OCI-LY7 (cell line): ENCODE measurements around the gene SLC35F1. TPM values are rescaled to one million over a fixed set of nuclear protein-coding genes. Genes with fewer than 3 reads are reported as not detected.

ENCODE experiments used
- BruUV-seq: library from RNA; stranded (reverse); fragments of 400-500 nt; replicated peaks from 2 replicates; lab custom pipeline; 2021; lab: Mats Ljungman, UMichigan
- CTCF ChIA-PET: fragments of 300-600 bp; sonication (Branson Sonifier 250); formaldehyde crosslinking; loops from one replicate; lab custom pipeline; 2022; ENCODE audit warnings: antibody characterized with exemption; ENCODE audit not compliant: unreplicated experiment; lab: Charles Lee
- POLR2A ChIA-PET: fragments of 300-600 bp; sonication (Branson Sonifier 250); formaldehyde crosslinking; loops from one replicate; lab custom pipeline; 2022; ENCODE audit warnings: antibody characterized with exemption; lab: Charles Lee
- DNase-seq: peaks from one replicate; pipeline ENCODE4 v3.0.0-alpha.2; 2015; ENCODE audit warnings: low spot score
- H2AFZ ChIP-seq: fragments of 200-600 bp; sonication (generic), shearing (Covaris generic); 2 replicates; pipeline ENCODE4 v1.6.1; 2014; ENCODE audit warnings: mild to moderate bottlenecking, antibody characterized with exemption, low read length, moderate library complexity
- H3K27ac ChIP-seq: fragments of 200-600 bp; sonication (generic); 2 replicates; pipeline ENCODE4 v1.5.1; 2014; ENCODE audit warnings: mixed run types, low read depth, mild to moderate bottlenecking, moderate library complexity, low read length, inconsistent platforms; ENCODE audit not compliant: poor library complexity, severe bottlenecking
- H3K36me3 ChIP-seq: fragments of 200-600 bp; sonication (generic); 2 replicates; pipeline ENCODE4 v1.6.1; 2014; ENCODE audit warnings: mild to moderate bottlenecking, antibody characterized with exemption, low read length, moderate library complexity, mixed read lengths; ENCODE audit not compliant: insufficient read depth
- H3K4me1 ChIP-seq: fragments of 200-600 bp; sonication (generic); 2 replicates; pipeline ENCODE4 v1.5.1; 2014; ENCODE audit warnings: mild to moderate bottlenecking, low read length; ENCODE audit not compliant: insufficient read depth, poor library complexity, severe bottlenecking
- H3K4me2 ChIP-seq: fragments of 200-600 bp; sonication (generic); 2 replicates; pipeline ENCODE4 v1.6.1; 2014; ENCODE audit warnings: mild to moderate bottlenecking, low read length
- H3K4me3 ChIP-seq: fragments of 200-600 bp; sonication (generic); 2 replicates; pipeline ENCODE4 v1.5.1; 2014; ENCODE audit warnings: mild to moderate bottlenecking, low read depth, low read length; ENCODE audit not compliant: poor library complexity, severe bottlenecking
- H3K79me2 ChIP-seq: fragments of 200-600 bp; sonication (generic); 2 replicates; pipeline ENCODE4 v1.6.1; 2016; ENCODE audit warnings: low read depth, mild to moderate bottlenecking, low read length, moderate library complexity, mixed read lengths; ENCODE audit not compliant: insufficient read depth
- H3K9me2 ChIP-seq: fragments of 200-600 bp; sonication (generic); 2 replicates; pipeline ENCODE4 v1.6.1; 2016; ENCODE audit warnings: mild to moderate bottlenecking, low read length, mixed read lengths; ENCODE audit not compliant: insufficient read depth
- H3K9me3 ChIP-seq: fragments of 200-600 bp; sonication (generic); 2 replicates; pipeline ENCODE4 v1.6.1; 2014; ENCODE audit warnings: mild to moderate bottlenecking, mixed run types, low read length, mixed read lengths
- H4K20me1 ChIP-seq: fragments of 200-600 bp; sonication (generic); 2 replicates; pipeline ENCODE4 v1.6.1; 2014; ENCODE audit warnings: mild to moderate bottlenecking, antibody characterized with exemption, low read length, moderate library complexity, mixed read lengths; ENCODE audit not compliant: insufficient read depth
- CTCF ChIP-seq: fragments of 200-600 bp; sonication (generic); conservative IDR thresholded peaks from 2 replicates; pipeline ENCODE4 v1.5.1; 2014; ENCODE audit warnings: mild to moderate bottlenecking, antibody characterized with exemption, low read length, moderate library complexity, mixed read lengths
- EZH2phosphoT487 ChIP-seq: fragments of 200-600 bp; sonication (generic); IDR thresholded peaks from 2 replicates; pipeline ENCODE4 v1.6.1; 2018; ENCODE audit warnings: low read depth, borderline replicate concordance, mild to moderate bottlenecking, mixed run types, antibody characterized with exemption, low read length, moderate library complexity, mixed read lengths
- intact Hi-C: fragments of 100-400 bp; cut with micrococcal nuclease; formaldehyde crosslinking; loops from one replicate; pipeline ENCODE4 v1.10.0; 2022; ENCODE audit not compliant: unreplicated experiment
- total RNA-seq, 2 experiments: library from RNA; depleted of rRNA in 1 of 2; stranded (reverse); fragments of >200 nt in 1 of 2; shearing (Covaris generic) in 1 of 2; gene quantifications; 2 replicates each; pipeline ENCODE4 v1.2.3, GENCODE V29; 2014 to 2022

Gene SLC35F1
- total RNA-seq, 2 experiments from 2014 or later = 0.03 TPM; not detected in 1

- Histone ChIP-seq H3K4me3 (no peak overlapping the region), H4K20me1 (no peaks in the 10 kb centered on the region), H3K4me2 (no peak overlapping the region), H3K27ac (no peak overlapping the region), H3K4me1 (no peaks in the 10 kb centered on the region), H2AFZ (no peak overlapping the region), H3K79me2 (no peaks in the 10 kb centered on the region), H3K36me3 (no peaks in the 10 kb centered on the region), H3K9me2 (no peaks in the 10 kb centered on the region), H3K9me3 (no peaks in the 10 kb centered on the region)
- BruUV-seq = no TSS peak
- CTCF ChIA-PET = no interaction called here
- TF ChIP-seq CTCF (no peak), EZH2phosphoT487 (no peak)
- no peak for DNase-seq
- intact Hi-C loops = no loop called here
- POLR2A ChIA-PET = no interaction called here
Observed at GRCh38 chr6:117911660-117912059, 4.6 kb downstream of the SLC35F1 start.

- no peaks in the 10 kb centered on the region for H3K4me1 ChIP-seq
- DNase-seq = no peak
- H3K36me3 ChIP-seq = no peaks in the 10 kb centered on the region
- no peak overlapping the region for H2AFZ ChIP-seq
- no peak overlapping the region for H3K27ac ChIP-seq
- no peak overlapping the region for H3K4me3 ChIP-seq
- no peaks in the 10 kb centered on the region for H4K20me1 ChIP-seq
- H3K4me2 ChIP-seq = no peak overlapping the region
- TF ChIP-seq CTCF (no peak), EZH2phosphoT487 (no peak)
- ChIA-PET POLR2A (no interaction called here), CTCF (no interaction called here)
- no peaks in the 10 kb centered on the region for H3K9me3 ChIP-seq
- no peaks in the 10 kb centered on the region for H3K9me2 ChIP-seq
- no TSS peak for BruUV-seq
- H3K79me2 ChIP-seq = no peaks in the 10 kb centered on the region
- intact Hi-C loops = no loop called here
Observed at GRCh38 chr6:117915846-117916245, 8.8 kb downstream of the SLC35F1 start.

- Histone ChIP-seq H3K9me3 (no peaks in the 10 kb centered on the region), H3K9me2 (no peaks in the 10 kb centered on the region), H3K4me3 (no peak overlapping the region), H3K4me2 (no peak overlapping the region), H2AFZ (no peak overlapping the region), H3K27ac (no peak overlapping the region), H3K79me2 (no peaks in the 10 kb centered on the region), H3K4me1 (no peaks in the 10 kb centered on the region), H4K20me1 (no peaks in the 10 kb centered on the region), H3K36me3 (no peaks in the 10 kb centered on the region)
- intact Hi-C loops = no loop called here
- ChIA-PET CTCF (no interaction called here), POLR2A (no interaction called here)
- TF ChIP-seq EZH2phosphoT487 (no peak), CTCF (no peak)
- no peak for DNase-seq
- no TSS peak for BruUV-seq
Observed at GRCh38 chr6:117916483-117916882, 9.4 kb downstream of the SLC35F1 start.
